ENCODE data around the gene PPP1R27. TPM values are rescaled to one million over a fixed set of nuclear protein-coding genes. Genes with fewer than 3 reads are reported as not detected.

PPP1R27 gene
- total RNA-seq, 4 donors from 2014 or later, result not detected

DNA sequence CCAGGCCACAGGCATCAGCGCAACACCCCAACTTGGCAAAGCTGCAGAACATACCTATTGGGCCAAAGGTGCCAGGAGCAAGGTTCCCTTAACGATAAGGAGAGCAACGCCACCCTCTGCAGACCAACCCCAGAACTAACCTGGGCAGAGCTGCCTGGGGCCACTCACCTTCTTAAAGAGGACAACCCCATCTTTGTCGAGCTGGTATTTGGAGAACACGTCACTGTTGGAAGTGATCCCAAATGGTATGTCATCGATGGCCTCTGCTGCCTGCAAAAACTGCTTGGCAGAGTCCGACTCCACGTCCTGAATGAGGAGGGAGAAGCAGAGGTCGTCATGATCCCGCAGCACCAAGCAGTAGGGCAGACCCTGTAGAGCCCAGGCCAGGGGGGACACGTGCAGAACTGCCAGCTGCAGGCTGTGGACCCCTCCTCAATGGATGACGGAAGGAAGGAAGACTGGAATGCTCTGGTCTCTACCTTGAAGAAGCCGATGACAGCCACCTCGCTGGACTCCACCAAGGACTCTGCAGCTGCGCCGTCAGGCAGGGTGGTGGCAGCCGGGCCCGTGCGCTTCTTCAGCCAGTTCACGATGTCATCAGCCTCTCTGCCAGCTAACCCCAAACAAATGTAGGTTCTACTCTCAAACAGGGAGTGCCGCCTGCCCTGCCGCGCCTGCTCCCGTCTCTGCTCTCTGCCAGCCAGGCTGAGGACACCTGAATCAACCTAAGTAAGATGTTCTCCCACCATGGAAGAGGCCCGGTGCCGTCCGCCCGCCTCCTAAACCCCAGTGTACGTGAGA lies 20.3 kb upstream of the PPP1R27 start:
- DNase-seq, result no peak
- Histone ChIP-seq H3K36me3 (peaks cover 58 to 61% of the 10 kb centered on the region in 2 donors), H3K4me3 (replicated peaks in 1 of 3) (no peak overlapping the region), H3K27ac (no peak overlapping the region), H3K27me3 (no peaks in the 10 kb centered on the region), H3K4me1 (peaks cover 13 to 18% of the 10 kb centered on the region in 2 donors), H3K9me3 (no peaks in the 10 kb centered on the region)
- TF ChIP-seq, protein P1, sequence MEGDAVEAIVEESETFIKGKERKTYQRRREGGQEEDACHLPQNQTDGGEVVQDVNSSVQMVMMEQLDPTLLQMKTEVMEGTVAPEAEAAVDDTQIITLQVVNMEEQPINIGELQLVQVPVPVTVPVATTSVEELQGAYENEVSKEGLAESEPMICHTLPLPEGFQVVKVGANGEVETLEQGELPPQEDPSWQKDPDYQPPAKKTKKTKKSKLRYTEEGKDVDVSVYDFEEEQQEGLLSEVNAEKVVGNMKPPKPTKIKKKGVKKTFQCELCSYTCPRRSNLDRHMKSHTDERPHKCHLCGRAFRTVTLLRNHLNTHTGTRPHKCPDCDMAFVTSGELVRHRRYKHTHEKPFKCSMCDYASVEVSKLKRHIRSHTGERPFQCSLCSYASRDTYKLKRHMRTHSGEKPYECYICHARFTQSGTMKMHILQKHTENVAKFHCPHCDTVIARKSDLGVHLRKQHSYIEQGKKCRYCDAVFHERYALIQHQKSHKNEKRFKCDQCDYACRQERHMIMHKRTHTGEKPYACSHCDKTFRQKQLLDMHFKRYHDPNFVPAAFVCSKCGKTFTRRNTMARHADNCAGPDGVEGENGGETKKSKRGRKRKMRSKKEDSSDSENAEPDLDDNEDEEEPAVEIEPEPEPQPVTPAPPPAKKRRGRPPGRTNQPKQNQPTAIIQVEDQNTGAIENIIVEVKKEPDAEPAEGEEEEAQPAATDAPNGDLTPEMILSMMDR (IDR thresholded peaks at IDR 0.05), result no peak
- TF ChIP-seq POLR2A (IDR thresholded peaks at IDR 0.05), result no peak
- WGBS, 2 donors, result 85 to 86% methylated on average over 20 to 27 of the region's 29 CpGs
- intact Hi-C loops (cut with DNase I), result loop anchor here (5.0 kb wide), 1 partner anchor 143 kb away; the partner anchor contains the start of gene SLC25A10

DNA sequence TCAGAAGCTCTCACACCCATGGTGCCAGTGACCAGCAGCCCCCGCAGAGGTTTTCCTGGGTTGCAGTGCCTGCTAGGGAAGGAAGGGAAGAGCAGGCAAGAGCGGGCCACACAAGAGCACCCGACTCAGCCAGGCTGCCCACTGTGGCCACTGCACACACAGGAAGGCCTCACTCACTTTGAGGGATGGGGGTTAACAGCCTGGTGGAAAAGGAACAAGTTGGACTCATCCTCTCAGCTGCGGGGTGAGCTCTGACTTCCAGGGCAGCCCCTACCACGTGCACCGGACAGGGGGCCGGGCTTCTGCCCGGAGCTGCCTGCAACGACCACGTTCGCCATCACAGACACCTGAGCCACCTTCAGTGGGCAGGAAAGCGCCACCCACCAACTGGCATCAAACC lies 17.4 kb upstream of the PPP1R27 start:
- DNase-seq, result no peak
- Histone ChIP-seq H3K4me3 (replicated peaks in 1 of 3) (no peak overlapping the region), H3K27ac (no peak overlapping the region), H3K9me3 (no peaks in the 10 kb centered on the region), H3K36me3 (peaks cover 51 to 62% of the 10 kb centered on the region in 2 donors), H3K27me3 (no peaks in the 10 kb centered on the region), H3K4me1 (no peaks in the 10 kb centered on the region)
- WGBS, 2 donors, result 92 to 100% methylated on average over 8 to 10 of the region's 12 CpGs
- TF ChIP-seq POLR2A (IDR thresholded peaks at IDR 0.05), result no peak
- TF ChIP-seq, protein P1 (IDR thresholded peaks at IDR 0.05), result no peak
- intact Hi-C loops (cut with DNase I), result no loop called here

DNA sequence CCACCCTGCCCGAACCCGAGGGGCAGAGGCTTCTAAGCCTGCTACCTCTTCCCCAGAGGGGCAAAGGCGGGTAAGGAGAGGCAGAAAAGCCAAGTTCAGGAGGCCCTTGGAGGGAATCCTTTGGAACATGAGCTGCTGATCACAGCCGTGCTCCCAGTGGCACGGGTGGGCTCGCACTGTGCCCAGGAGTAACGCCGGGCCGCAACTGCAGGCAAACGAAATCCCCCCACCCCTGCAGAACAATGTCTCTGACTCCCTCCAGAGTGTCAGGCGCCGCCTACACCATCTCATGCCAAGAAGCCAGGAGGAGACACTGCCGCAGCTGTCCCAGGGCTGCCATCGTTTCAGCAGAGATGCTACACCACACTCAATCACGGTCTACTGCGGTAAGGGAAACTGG lies 16.6 kb upstream of the PPP1R27 start:
- Histone ChIP-seq H3K4me1 (no peaks in the 10 kb centered on the region), H3K9me3 (no peaks in the 10 kb centered on the region), H3K27ac (no peak overlapping the region), H3K27me3 (no peaks in the 10 kb centered on the region), H3K36me3 (peaks cover 54 to 64% of the 10 kb centered on the region in 2 donors), H3K4me3 (replicated peaks in 1 of 3) (no peak overlapping the region)
- intact Hi-C loops (cut with DNase I), result no loop called here
- DNase-seq, result no peak
- TF ChIP-seq POLR2A (IDR thresholded peaks at IDR 0.05), result no peak
- TF ChIP-seq, protein P1 (IDR thresholded peaks at IDR 0.05), result no peak
- 96% methylated on average over 14 to 15 of the region's 16 CpGs for WGBS, 2 donors

DNA sequence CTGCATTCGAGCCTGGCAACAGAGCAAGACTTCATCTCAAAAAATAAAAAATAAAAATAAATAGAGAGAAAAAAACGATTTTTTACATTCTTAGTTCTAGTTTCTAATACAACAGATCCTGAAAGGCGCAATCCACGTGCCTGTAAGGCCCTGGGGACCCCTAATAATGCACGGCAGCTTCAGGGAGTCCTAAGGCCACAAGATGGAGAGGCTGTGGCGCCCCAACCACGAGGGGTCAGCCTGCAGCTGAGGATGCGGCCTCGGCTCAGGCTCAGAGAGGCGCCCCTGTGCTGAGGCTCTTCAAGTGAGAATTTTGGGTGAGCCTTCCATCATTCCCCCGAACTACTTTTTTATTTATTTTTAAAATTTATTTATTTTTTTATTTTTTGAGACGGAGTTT lies 14.6 kb upstream of the PPP1R27 start:
- Histone ChIP-seq H3K36me3 (peaks cover 63 to 75% of the 10 kb centered on the region in 2 donors), H3K27ac (no peak overlapping the region), H3K9me3 (no peaks in the 10 kb centered on the region), H3K4me1 (no peaks in the 10 kb centered on the region), H3K27me3 (no peaks in the 10 kb centered on the region), H3K4me3 (replicated peaks in 1 of 3) (no peak overlapping the region)
- WGBS, 2 donors, result 95% methylated on average over 12 of the region's 12 CpGs
- DNase-seq, result no peak
- intact Hi-C loops (cut with DNase I), result no loop called here
- TF ChIP-seq POLR2A (IDR thresholded peaks at IDR 0.05), result no peak
- TF ChIP-seq, protein P1 (IDR thresholded peaks at IDR 0.05), result no peak
